Natural killer cell (primary cell): Measurements from ENCODE around the gene ARF5. TPM values are rescaled to one million over a fixed set of nuclear protein-coding genes. Genes with fewer than 3 reads are reported as not detected.
"Not testable (repeated sequence)": the region's sequence is repeated elsewhere in the genome, so short reads cannot be mapped to it uniquely, and the experiment has no call there.

Experiments used
- ATAC-seq, 3 donors: fragments of 150-1000 bp in 2 of 3; fragments of 200-7000 bp in 1 of 3; cut with Tn5 transposase; 1 replicate in 1 of 3; 2 replicates in 2 of 3; pipeline ENCODE4 v1.10.0; 2021; ENCODE audit warnings: mild to moderate bottlenecking in 2 of 3, moderate library complexity in 2 of 3
- DNase-seq, 2 donors: peaks; one replicate each; pipeline versions ENCODE4 v3.0.0 to v3.0.0-alpha.2; 2013 to 2021; ENCODE audit warnings: mixed read lengths in 1 of 2
- H3K27ac ChIP-seq: one replicate; pipeline ENCODE4 v1.5.1; 2013; ENCODE audit warnings: mild to moderate bottlenecking, low read length
- H3K27me3 ChIP-seq: one replicate; pipeline ENCODE4 v1.6.1; 2013; ENCODE audit warnings: low read length; ENCODE audit not compliant: control insufficient read depth, insufficient read depth
- H3K36me3 ChIP-seq: one replicate; pipeline ENCODE4 v1.6.1; 2013; ENCODE audit warnings: low read length; ENCODE audit not compliant: control insufficient read depth, insufficient read depth
- H3K4me1 ChIP-seq: one replicate; pipeline ENCODE4 v1.6.1; 2013; ENCODE audit warnings: low read length; ENCODE audit not compliant: control insufficient read depth, insufficient read depth
- H3K4me3 ChIP-seq: one replicate; pipeline ENCODE4 v1.5.1; 2013; ENCODE audit warnings: low read length
- H3K9me3 ChIP-seq: one replicate; pipeline ENCODE4 v1.6.1; 2013; ENCODE audit warnings: low read length; ENCODE audit not compliant: control insufficient read depth, insufficient read depth
- H3K27ac Mint-ChIP-seq, 2 donors: one replicate each; pipeline ENCODE4 v1.8.0; 2022; ENCODE audit warnings: mild to moderate bottlenecking in 2 of 2, mixed read lengths in 2 of 2, moderate library complexity in 1 of 2
- H3K27me3 Mint-ChIP-seq, 2 donors: one replicate each; pipeline ENCODE4 v1.8.0; 2022; ENCODE audit warnings: low read depth in 2 of 2, mixed read lengths in 2 of 2
- H3K36me3 Mint-ChIP-seq: one replicate; pipeline ENCODE4 v1.8.0; 2022; ENCODE audit warnings: mixed read lengths
- H3K4me1 Mint-ChIP-seq, 2 donors: one replicate each; pipeline ENCODE4 v1.8.0; 2022; ENCODE audit warnings: mixed read lengths in 2 of 2
- H3K4me3 Mint-ChIP-seq: one replicate; pipeline ENCODE4 v1.8.0; 2022; ENCODE audit warnings: mild to moderate bottlenecking, moderate library complexity, mixed read lengths
- H3K9me3 Mint-ChIP-seq, 2 donors: one replicate each; pipeline ENCODE4 v1.8.0; 2022; ENCODE audit warnings: mixed read lengths in 2 of 2
- CTCF ChIP-seq: fragments of 200-600 bp; IDR thresholded peaks from one replicate; pipeline ENCODE4 v1.8.0; 2022; ENCODE audit warnings: antibody characterized with exemption
- WGBS: methylation state at CpG from one replicate; pipeline ENCODE4 v1.1.7; 2013; ENCODE audit warnings: missing lambda C conversion rate; ENCODE audit not compliant: insufficient coverage; 5-methylcytosine and 5-hydroxymethylcytosine counted together
- intact Hi-C: fragments of 100-400 bp; cut with micrococcal nuclease; formaldehyde crosslinking; loops from one replicate; pipeline ENCODE4 v1.14.2; 2022
- total RNA-seq, 4 donors: library from RNA; stranded (reverse); fragments of 120-200 nt in 1 of 4; gene quantifications; one replicate each; pipeline versions ENCODE4 v1.2.3 to v1.2.4, GENCODE V29; 2013 to 2022

ARF5 gene
- total RNA-seq, 3 donors from 2014 or later (not counting 1 experiment from before 2014, with no cell fraction given): 102 to 121 (median 109) TPM

GRCh38 chr7:127557803-127558202 is 30.4 kb upstream of the ARF5 start:
- no peak for TF ChIP-seq CTCF
- no peaks in the 10 kb centered on the region for H3K4me1 Mint-ChIP-seq
- intact Hi-C loops: no loop called here

DNA sequence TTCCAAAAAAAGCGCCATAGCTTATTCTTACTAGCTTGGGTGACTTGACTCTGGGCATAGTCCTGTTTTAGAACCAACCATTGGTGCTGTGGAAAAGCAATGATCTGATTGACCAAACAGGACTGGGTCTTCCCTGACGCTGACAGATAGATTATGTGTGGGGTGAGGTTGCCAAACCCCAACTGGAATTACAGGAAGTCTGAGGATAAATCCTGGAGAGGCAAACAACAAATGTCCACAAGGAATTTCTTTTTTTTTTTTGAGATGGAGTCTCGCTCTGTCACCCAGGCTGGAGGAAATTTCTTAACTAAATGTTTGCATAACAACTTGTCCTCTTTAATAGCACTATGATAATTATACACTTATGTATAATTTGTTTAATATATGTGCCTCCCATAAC is 22.0 kb upstream of the ARF5 start:
- Mint-ChIP-seq H3K9me3 (peaks cover 0 to 4% of the 10 kb centered on the region in 2 donors), H3K27me3 (no peaks in the 10 kb centered on the region), H3K4me3 (no peak overlapping the region), H3K27ac (no peak overlapping the region), H3K36me3 (peaks cover 5% of the 10 kb centered on the region), H3K4me1 (no peaks in the 10 kb centered on the region)
- Histone ChIP-seq H3K4me1 (no peaks in the 10 kb centered on the region), H3K27ac (no peak overlapping the region), H3K4me3 (no peak overlapping the region), H3K36me3 (no peaks in the 10 kb centered on the region), H3K9me3 (no peaks in the 10 kb centered on the region), H3K27me3 (no peaks in the 10 kb centered on the region)
- DNase-seq (no peak), ATAC-seq (no peak)
- no peak for TF ChIP-seq CTCF
- WGBS: 92% methylated on average over 2 of the region's 3 CpGs
- intact Hi-C loops: no loop called here

More at GRCh38 chr7:127557803-127558202, 30.4 kb upstream of the ARF5 start:
- 91% methylated on average over 2 of the region's 2 CpGs for WGBS
- Histone ChIP-seq H3K36me3 (no peaks in the 10 kb centered on the region), H3K27ac (no peak overlapping the region), H3K4me3 (no peak overlapping the region), H3K27me3 (no peaks in the 10 kb centered on the region), H3K9me3 (no peaks in the 10 kb centered on the region), H3K4me1 (no peaks in the 10 kb centered on the region)
- Mint-ChIP-seq H3K27ac (no peak overlapping the region), H3K9me3 (no peaks in the 10 kb centered on the region), H3K4me3 (no peak overlapping the region), H3K36me3 (no peaks in the 10 kb centered on the region), H3K27me3 (no peaks in the 10 kb centered on the region)
- ATAC-seq (no peak), DNase-seq (peak in 1 of 2 donors; percentile 12)

DNA sequence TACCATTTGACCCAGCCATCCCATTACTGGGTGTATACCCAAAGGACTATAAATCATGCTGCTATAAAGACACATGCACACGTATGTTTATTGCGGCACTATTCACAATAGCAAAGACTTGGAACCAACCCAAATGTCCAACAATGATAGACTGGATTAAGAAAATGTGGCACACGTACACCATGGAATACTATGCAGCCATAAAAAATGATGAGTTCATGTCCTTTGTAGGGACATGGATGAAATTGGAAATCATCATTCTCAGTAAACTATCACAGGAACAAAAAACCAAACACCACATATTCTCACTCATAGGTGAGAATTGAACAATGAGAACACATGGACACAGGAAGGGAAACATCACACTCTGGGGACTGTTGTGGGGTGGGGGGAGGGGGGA is 20.2 kb upstream of the ARF5 start:
- H3K4me3 Mint-ChIP-seq, H3K27ac ChIP-seq, DNase-seq, H3K36me3 ChIP-seq, intact Hi-C loops, H3K9me3 Mint-ChIP-seq, H3K9me3 ChIP-seq, H3K4me1 Mint-ChIP-seq, H3K27me3 Mint-ChIP-seq, H3K27ac Mint-ChIP-seq, H3K27me3 ChIP-seq, H3K4me3 ChIP-seq, H3K4me1 ChIP-seq, ATAC-seq, H3K36me3 Mint-ChIP-seq: not testable (repeated sequence)
- WGBS: no CpG with 5 or more reads among the region's 3 CpGs

DNA sequence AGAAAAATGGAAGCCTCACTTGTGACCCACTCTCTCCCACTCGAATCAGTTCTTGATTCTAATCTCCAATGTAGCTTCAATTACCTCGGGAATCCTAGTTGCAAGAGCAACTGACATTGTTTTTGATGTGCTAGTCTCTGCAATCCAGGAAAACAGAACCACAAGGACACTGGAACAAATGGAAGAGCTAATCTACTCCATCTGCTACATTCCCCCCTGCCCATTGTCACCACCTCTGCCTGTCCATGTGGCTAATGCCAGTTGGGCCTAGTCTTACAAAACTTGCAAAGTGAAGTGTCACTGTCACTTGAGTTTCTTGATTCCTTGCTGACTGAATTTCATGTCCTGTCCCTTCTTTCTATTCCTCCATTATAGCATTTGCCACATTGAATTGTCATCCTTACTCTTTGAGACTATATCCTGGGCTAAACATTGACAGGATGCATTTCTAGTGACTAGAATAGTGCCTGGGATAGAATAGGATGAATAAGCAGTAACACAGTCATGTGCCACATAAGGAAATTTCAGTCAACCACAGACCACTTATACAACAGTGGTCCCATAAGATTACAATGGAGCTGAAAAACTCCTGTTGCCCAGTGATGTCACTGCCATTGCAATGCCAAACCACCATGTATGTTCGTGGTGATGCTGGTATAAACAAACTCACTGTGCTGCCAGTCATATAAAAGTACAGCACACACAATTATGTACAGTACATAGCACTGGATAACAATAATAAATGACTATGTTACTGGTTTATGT is 16.3 kb upstream of the ARF5 start:
- H3K27me3 Mint-ChIP-seq: no peaks in the 10 kb centered on the region
- no peaks in the 10 kb centered on the region for H3K9me3 Mint-ChIP-seq
- no peak overlapping the region for H3K4me3 Mint-ChIP-seq
- Histone ChIP-seq H3K4me1 (no peaks in the 10 kb centered on the region), H3K27me3 (no peaks in the 10 kb centered on the region), H3K9me3 (no peaks in the 10 kb centered on the region), H3K27ac (no peak overlapping the region), H3K36me3 (peaks cover 3% of the 10 kb centered on the region), H3K4me3 (no peak overlapping the region)
- H3K4me1 Mint-ChIP-seq: peaks cover 0 to 12% of the 10 kb centered on the region in 2 donors
- no peak for ATAC-seq
- WGBS: 86% methylated on average over 3 of the region's 3 CpGs
- TF ChIP-seq CTCF: no peak
- no peak for DNase-seq
- H3K36me3 Mint-ChIP-seq: no peaks in the 10 kb centered on the region
- intact Hi-C loops: no loop called here
- no peak overlapping the region for H3K27ac Mint-ChIP-seq
